IMR-90 (cell line): ENCODE data around the gene SMIM12. TPM values are rescaled to one million over a fixed set of nuclear protein-coding genes. Genes with fewer than 3 reads are reported as not detected.

Source experiments
- ATAC-seq: fragments of 200-7000 bp; cut with Tn5 transposase; 2 replicates; pipeline ENCODE4 v1.9.1; 2020; ENCODE audit warnings: low read depth, mild to moderate bottlenecking, moderate library complexity
- BruUV-seq: library from RNA; stranded (reverse); fragments of 400-500 nt; replicated peaks from 2 replicates; lab custom pipeline; 2021; lab: Mats Ljungman, UMichigan
- CTCF ChIA-PET: fragments of 300-600 bp; formaldehyde crosslinking; extraction: SDS; loops from one replicate; lab custom pipeline; 2021; ENCODE audit warnings: antibody characterized with exemption; lab: Yijun Ruan, JAX
- POLR2A ChIA-PET: fragments of 300-600 bp; sonication (Branson Sonifier 250); formaldehyde crosslinking; loops from one replicate; lab custom pipeline; 2022; ENCODE audit warnings: antibody characterized with exemption; ENCODE audit not compliant: unreplicated experiment; lab: Charles Lee
- DNase-seq: peaks from one replicate; pipeline ENCODE4 v3.0.0; 2013
- H2AFZ ChIP-seq: replicated peaks from 2 replicates; pipeline ENCODE3; 2013; ENCODE audit warnings: low read length, mild to moderate bottlenecking; ENCODE audit not compliant: poor library complexity
- H2AK5ac ChIP-seq: 2 replicates; pipeline ENCODE4 v1.6.1; 2013; ENCODE audit warnings: low read depth, low read length, inconsistent platforms
- H2AK9ac ChIP-seq: replicated peaks from 2 replicates; pipeline ENCODE3; 2013; ENCODE audit warnings: mild to moderate bottlenecking, low read depth, low read length, moderate library complexity; ENCODE audit not compliant: poor library complexity
- H2BK120ac ChIP-seq: 2 replicates; pipeline ENCODE4 v1.6.1; 2013; ENCODE audit warnings: low read depth, low read length, inconsistent platforms
- H2BK15ac ChIP-seq: 3 replicates; pipeline ENCODE4 v1.6.1; 2013; ENCODE audit warnings: low read depth, low read length, inconsistent platforms
- H2BK20ac ChIP-seq: 2 replicates; pipeline ENCODE4 v1.6.1; 2013; ENCODE audit warnings: low read depth, mild to moderate bottlenecking, inconsistent platforms, low read length, moderate library complexity
- H2BK5ac ChIP-seq: 2 replicates; pipeline ENCODE4 v1.6.1; 2013; ENCODE audit warnings: mild to moderate bottlenecking, low read depth, low read length, inconsistent platforms; ENCODE audit not compliant: poor library complexity, severe bottlenecking
- H3K14ac ChIP-seq: replicated peaks from 2 replicates; pipeline ENCODE4 v1.6.1; 2013; ENCODE audit warnings: low read depth, low read length, inconsistent platforms
- H3K18ac ChIP-seq: 2 replicates; pipeline ENCODE4 v1.6.1; 2013; ENCODE audit warnings: low read depth, low read length, control low read depth
- H3K23ac ChIP-seq: 2 replicates; pipeline ENCODE4 v1.6.1; 2013; ENCODE audit warnings: low read depth, low read length, inconsistent platforms
- H3K27ac ChIP-seq: 2 replicates; pipeline ENCODE4 v1.5.1; 2013; ENCODE audit warnings: mild to moderate bottlenecking, control low read depth, low read length; ENCODE audit not compliant: insufficient read depth
- H3K27me3 ChIP-seq: 2 replicates; pipeline ENCODE4 v1.6.1; 2013; ENCODE audit warnings: low read length; ENCODE audit not compliant: control insufficient read depth, insufficient read depth
- H3K36me3 ChIP-seq: 2 replicates; pipeline ENCODE4 v1.6.1; 2013; ENCODE audit warnings: low read length, mixed read lengths; ENCODE audit not compliant: control insufficient read depth, insufficient read depth
- H3K4ac ChIP-seq: 2 replicates; pipeline ENCODE4 v1.6.1; 2013; ENCODE audit warnings: low read depth, low read length, inconsistent platforms
- H3K4me1 ChIP-seq: 2 replicates; pipeline ENCODE4 v1.6.1; 2013; ENCODE audit warnings: low read length, mixed read lengths; ENCODE audit not compliant: control insufficient read depth, insufficient read depth
- H3K4me2 ChIP-seq: 2 replicates; pipeline ENCODE4 v1.6.1; 2013; ENCODE audit warnings: low read depth, mild to moderate bottlenecking, control low read depth, low read length, moderate library complexity
- H3K4me3 ChIP-seq: 2 replicates; pipeline ENCODE4 v1.5.1; 2013; ENCODE audit warnings: low read depth, mild to moderate bottlenecking, control low read depth, low read length, moderate library complexity; ENCODE audit not compliant: insufficient read depth
- H3K56ac ChIP-seq: 2 replicates; pipeline ENCODE4 v1.6.1; 2013; ENCODE audit warnings: low read length, inconsistent platforms; ENCODE audit not compliant: insufficient read depth; ENCODE audit errors: extremely low read depth
- H3K79me1 ChIP-seq, 2 experiments: 2 replicates each; pipeline ENCODE4 v1.6.1; 2013; ENCODE audit warnings: low read length in 2 of 2, inconsistent platforms in 1 of 2, low read depth in 1 of 2
- H3K9ac ChIP-seq: 2 replicates; pipeline ENCODE4 v1.6.1; 2013; ENCODE audit warnings: low read depth, low read length, control low read depth
- H3K9me1 ChIP-seq: 2 replicates; pipeline ENCODE4 v1.6.1; 2013; ENCODE audit warnings: low read length, inconsistent platforms; ENCODE audit not compliant: insufficient read depth
- H3K9me3 ChIP-seq: 2 replicates; pipeline ENCODE4 v1.6.1; 2013; ENCODE audit warnings: low read length; ENCODE audit not compliant: control insufficient read depth, insufficient read depth
- H4K20me1 ChIP-seq: 2 replicates; pipeline ENCODE4 v1.6.1; 2013; ENCODE audit warnings: low read length, inconsistent platforms; ENCODE audit not compliant: insufficient read depth
- H4K5ac ChIP-seq: 2 replicates; pipeline ENCODE4 v1.6.1; 2013; ENCODE audit warnings: mild to moderate bottlenecking, low read depth, low read length, control low read depth
- H4K8ac ChIP-seq, 2 experiments: 2 replicates each; pipeline ENCODE4 v1.6.1; 2013; ENCODE audit warnings: low read depth in 2 of 2, low read length in 2 of 2, control low read depth in 1 of 2, inconsistent platforms in 1 of 2
- H4K91ac ChIP-seq: 2 replicates; pipeline ENCODE4 v1.6.1; 2013; ENCODE audit warnings: low read depth, low read length, inconsistent platforms; ENCODE audit not compliant: insufficient read depth
- BHLHE40 ChIP-seq: fragments of 150-350 bp; IDR thresholded peaks from 2 replicates; pipeline ENCODE4 v1.6.1; 2016; ENCODE audit warnings: mild to moderate bottlenecking, low read depth, low read length
- CHD1 ChIP-seq: IDR thresholded peaks from 2 replicates; pipeline ENCODE4 v1.6.1; 2012; ENCODE audit warnings: low read depth, low read length, improper control_type of control experiment
- MAFK ChIP-seq: IDR thresholded peaks from 2 replicates; pipeline ENCODE4 v1.6.1; 2012; ENCODE audit warnings: low read depth, low read length, improper control_type of control experiment
- MAZ ChIP-seq: IDR thresholded peaks from 2 replicates; pipeline ENCODE4 v1.6.1; 2012; ENCODE audit warnings: low read depth, mild to moderate bottlenecking, low read length, improper control_type of control experiment, moderate library complexity, borderline replicate concordance
- NFE2L2 ChIP-seq: fragments of 150-350 bp; IDR thresholded peaks from 2 replicates; pipeline ENCODE4 v1.6.1; 2016; ENCODE audit warnings: low read depth, mild to moderate bottlenecking, low read length
- RCOR1 ChIP-seq: IDR thresholded peaks from 2 replicates; pipeline ENCODE4 v1.6.1; 2012; ENCODE audit warnings: mild to moderate bottlenecking, low read length, improper control_type of control experiment; ENCODE audit not compliant: insufficient replicate concordance
- RFX5 ChIP-seq: IDR thresholded peaks from 2 replicates; pipeline ENCODE4 v1.8.0; 2012; ENCODE audit warnings: low read depth, mild to moderate bottlenecking, low read length, moderate library complexity
- WGBS, 2 experiments: methylation state at CpG; one replicate each; pipeline versions ENCODE4 v1.1.5 to v1.1.7; 2013; ENCODE audit warnings: missing lambda C conversion rate in 2 of 2; ENCODE audit not compliant: insufficient read length in 1 of 2; ENCODE audit errors: extremely low coverage in 2 of 2; 5-methylcytosine and 5-hydroxymethylcytosine counted together
- dilution Hi-C: fragments of 300-500 bp; cut with HindIII; formaldehyde crosslinking; loops from one replicate; pipeline ENCODE4 v1.14.3; 2018; ENCODE audit warnings: low sequenced_read_pairs; ENCODE audit not compliant: unreplicated experiment
- in situ Hi-C: fragments of 300-500 bp; cut with MboI; formaldehyde crosslinking; loops from 3 replicates; pipeline ENCODE4 v1.14.3; 2019; ENCODE audit warnings: low sequenced_read_pairs, inconsistent platforms, mixed read lengths
- intact Hi-C: fragments of 100-400 bp; cut with micrococcal nuclease; formaldehyde crosslinking; loops from 2 replicates; pipeline ENCODE4 v1.10.0; 2022
- polyA plus RNA-seq, 3 experiments: library from polyadenylated mRNA; depleted of rRNA; stranded (reverse); fragments of >200 nt; gene quantifications; 2 replicates each; pipeline ENCODE4 v1.2.3, GENCODE V29; 2012; ENCODE audit warnings: low replicate concordance in 1 of 3
- total RNA-seq: library from RNA; depleted of rRNA; stranded (reverse); fragments of >200 nt; gene quantifications from 2 replicates; pipeline ENCODE4 v1.2.3, GENCODE V29; 2012
- TF ChIP-seq, protein P1 (sequence below): conservative IDR thresholded peaks from 2 replicates; pipeline ENCODE4 v1.5.1; 2012; ENCODE audit warnings: mild to moderate bottlenecking, low read depth, low read length, improper control_type of control experiment

Gene SMIM12
- total and polyA plus RNA-seq, 2 of the 4 experiments (the other 2 are of a cell fraction): 31.9 to 44.4 TPM

DNA sequence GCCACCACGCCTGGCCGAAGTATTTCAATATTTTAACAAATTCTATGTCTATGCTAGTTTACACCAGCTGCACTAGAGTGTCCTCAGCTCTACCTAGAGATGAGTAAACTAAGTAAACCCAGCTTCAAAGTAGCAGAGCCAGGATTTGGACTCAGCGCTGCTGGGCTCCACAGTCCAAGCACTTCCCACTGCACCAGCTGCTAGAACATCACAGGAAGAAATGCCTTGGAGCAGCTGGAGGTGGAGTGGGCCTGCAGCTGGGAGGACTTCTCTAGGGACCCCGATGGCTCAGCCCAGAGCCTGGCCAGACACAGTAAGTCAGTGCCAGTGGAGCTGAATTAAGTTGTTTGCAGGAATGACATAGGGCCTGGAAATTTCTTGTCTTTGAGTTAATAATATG is 10.2 kb upstream of the SMIM12 start:
- CTCF ChIA-PET: interaction anchor here (2.1 kb wide), 1 partner anchor 10 kb away, joined by 5 read pairs; the partner anchor contains the start of gene SMIM12

More for the DNA sequence above, 10.2 kb upstream of the SMIM12 start:
- Histone ChIP-seq H3K18ac (no peak overlapping the region), H3K79me1 (no peaks in the 10 kb centered on the region), H3K27me3 (peaks cover 42% of the 10 kb centered on the region), H3K9ac (no peak overlapping the region), H3K4me2 (no peak overlapping the region), H3K9me3 (no peaks in the 10 kb centered on the region; the same call in 1 of the 2 replicates), H3K36me3 (no peaks in the 10 kb centered on the region), H2BK120ac (no peak overlapping the region), H3K27ac (no peak overlapping the region), H2AK5ac (no peak overlapping the region), H3K14ac (no peak overlapping the region), H3K4me1 (no peaks in the 10 kb centered on the region), H3K4ac (no peak overlapping the region), H2BK5ac (no peak overlapping the region), H4K5ac (no peak overlapping the region), H4K8ac (no peak overlapping the region), H2AFZ (no peak overlapping the region), H2AK9ac (no peak overlapping the region), H3K9me1 (no peaks in the 10 kb centered on the region), H2BK20ac (no peak overlapping the region), H4K91ac (no peak overlapping the region), H2BK15ac (no peak overlapping the region), H3K56ac (no peak overlapping the region), H4K20me1 (no peaks in the 10 kb centered on the region), H3K23ac (no peak overlapping the region), H3K4me3 (no peak overlapping the region)
- intact Hi-C loops: loop anchor here (2.0 kb wide), 1 partner anchor 39 kb away; no protein-coding TSS in a partner anchor
- no peak for TF ChIP-seq BHLHE40
- no peak for TF ChIP-seq CHD1
- TF ChIP-seq RFX5: no peak
- TF ChIP-seq MAFK: no peak
- no peak for TF ChIP-seq NFE2L2
- TF ChIP-seq, protein P1, sequence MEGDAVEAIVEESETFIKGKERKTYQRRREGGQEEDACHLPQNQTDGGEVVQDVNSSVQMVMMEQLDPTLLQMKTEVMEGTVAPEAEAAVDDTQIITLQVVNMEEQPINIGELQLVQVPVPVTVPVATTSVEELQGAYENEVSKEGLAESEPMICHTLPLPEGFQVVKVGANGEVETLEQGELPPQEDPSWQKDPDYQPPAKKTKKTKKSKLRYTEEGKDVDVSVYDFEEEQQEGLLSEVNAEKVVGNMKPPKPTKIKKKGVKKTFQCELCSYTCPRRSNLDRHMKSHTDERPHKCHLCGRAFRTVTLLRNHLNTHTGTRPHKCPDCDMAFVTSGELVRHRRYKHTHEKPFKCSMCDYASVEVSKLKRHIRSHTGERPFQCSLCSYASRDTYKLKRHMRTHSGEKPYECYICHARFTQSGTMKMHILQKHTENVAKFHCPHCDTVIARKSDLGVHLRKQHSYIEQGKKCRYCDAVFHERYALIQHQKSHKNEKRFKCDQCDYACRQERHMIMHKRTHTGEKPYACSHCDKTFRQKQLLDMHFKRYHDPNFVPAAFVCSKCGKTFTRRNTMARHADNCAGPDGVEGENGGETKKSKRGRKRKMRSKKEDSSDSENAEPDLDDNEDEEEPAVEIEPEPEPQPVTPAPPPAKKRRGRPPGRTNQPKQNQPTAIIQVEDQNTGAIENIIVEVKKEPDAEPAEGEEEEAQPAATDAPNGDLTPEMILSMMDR: no peak
- no peak for TF ChIP-seq RCOR1
- TF ChIP-seq MAZ: no peak
- ATAC-seq: no peak
- DNase-seq: no peak
- POLR2A ChIA-PET: no interaction called here
- dilution Hi-C loops: no loop called here
- in situ Hi-C loops: no loop called here
- BruUV-seq: no TSS peak
- WGBS, 2 experiments: no CpG with 5 or more reads among the region's 4 CpGs
